ENCODE data around the gene ECHDC3. TPM values are rescaled to one million over a fixed set of nuclear protein-coding genes. Genes with fewer than 3 reads are reported as not detected.

ECHDC3 gene
- total and polyA plus RNA-seq, 2 of the 13 experiments (the other 11 are each of a cell fraction or from before 2014, with no cell fraction given): not detected

DNA sequence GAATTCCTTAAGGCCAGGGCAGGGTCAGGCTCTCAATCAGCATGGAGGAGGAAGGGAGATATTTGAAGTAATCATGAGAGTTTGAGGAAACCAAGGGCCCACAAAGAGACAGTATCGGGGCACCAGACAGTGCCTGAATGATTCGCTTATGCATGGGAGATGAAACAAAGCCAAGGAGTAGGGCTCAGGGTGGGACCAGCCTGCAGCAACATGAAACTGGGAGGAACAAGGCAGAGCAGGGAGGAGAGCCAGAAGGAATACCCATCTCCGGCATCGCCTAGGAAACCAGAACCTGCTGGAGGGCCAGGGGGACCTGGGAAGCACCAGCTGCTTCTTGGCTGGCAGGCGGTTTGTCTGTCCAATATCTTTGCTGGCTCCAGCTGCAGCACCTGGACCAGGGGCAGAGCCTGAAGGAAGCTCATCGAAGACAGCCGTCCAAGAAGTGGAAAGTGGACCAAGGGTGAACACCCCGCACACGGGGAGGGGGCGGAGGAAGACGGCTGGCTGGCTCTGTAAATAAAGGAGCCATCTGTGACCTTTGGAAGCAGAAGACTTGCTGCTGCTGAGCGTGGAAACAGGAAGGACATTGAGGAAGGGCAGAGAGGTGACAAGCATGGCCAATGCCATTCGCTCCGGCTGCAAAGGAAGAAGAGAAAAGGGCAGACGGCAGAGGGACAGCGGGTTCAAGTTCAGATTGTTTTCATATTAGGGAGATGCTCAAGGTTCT, 34.4 kb upstream of the ECHDC3 start (continued):
- TF ChIP-seq, protein P1, sequence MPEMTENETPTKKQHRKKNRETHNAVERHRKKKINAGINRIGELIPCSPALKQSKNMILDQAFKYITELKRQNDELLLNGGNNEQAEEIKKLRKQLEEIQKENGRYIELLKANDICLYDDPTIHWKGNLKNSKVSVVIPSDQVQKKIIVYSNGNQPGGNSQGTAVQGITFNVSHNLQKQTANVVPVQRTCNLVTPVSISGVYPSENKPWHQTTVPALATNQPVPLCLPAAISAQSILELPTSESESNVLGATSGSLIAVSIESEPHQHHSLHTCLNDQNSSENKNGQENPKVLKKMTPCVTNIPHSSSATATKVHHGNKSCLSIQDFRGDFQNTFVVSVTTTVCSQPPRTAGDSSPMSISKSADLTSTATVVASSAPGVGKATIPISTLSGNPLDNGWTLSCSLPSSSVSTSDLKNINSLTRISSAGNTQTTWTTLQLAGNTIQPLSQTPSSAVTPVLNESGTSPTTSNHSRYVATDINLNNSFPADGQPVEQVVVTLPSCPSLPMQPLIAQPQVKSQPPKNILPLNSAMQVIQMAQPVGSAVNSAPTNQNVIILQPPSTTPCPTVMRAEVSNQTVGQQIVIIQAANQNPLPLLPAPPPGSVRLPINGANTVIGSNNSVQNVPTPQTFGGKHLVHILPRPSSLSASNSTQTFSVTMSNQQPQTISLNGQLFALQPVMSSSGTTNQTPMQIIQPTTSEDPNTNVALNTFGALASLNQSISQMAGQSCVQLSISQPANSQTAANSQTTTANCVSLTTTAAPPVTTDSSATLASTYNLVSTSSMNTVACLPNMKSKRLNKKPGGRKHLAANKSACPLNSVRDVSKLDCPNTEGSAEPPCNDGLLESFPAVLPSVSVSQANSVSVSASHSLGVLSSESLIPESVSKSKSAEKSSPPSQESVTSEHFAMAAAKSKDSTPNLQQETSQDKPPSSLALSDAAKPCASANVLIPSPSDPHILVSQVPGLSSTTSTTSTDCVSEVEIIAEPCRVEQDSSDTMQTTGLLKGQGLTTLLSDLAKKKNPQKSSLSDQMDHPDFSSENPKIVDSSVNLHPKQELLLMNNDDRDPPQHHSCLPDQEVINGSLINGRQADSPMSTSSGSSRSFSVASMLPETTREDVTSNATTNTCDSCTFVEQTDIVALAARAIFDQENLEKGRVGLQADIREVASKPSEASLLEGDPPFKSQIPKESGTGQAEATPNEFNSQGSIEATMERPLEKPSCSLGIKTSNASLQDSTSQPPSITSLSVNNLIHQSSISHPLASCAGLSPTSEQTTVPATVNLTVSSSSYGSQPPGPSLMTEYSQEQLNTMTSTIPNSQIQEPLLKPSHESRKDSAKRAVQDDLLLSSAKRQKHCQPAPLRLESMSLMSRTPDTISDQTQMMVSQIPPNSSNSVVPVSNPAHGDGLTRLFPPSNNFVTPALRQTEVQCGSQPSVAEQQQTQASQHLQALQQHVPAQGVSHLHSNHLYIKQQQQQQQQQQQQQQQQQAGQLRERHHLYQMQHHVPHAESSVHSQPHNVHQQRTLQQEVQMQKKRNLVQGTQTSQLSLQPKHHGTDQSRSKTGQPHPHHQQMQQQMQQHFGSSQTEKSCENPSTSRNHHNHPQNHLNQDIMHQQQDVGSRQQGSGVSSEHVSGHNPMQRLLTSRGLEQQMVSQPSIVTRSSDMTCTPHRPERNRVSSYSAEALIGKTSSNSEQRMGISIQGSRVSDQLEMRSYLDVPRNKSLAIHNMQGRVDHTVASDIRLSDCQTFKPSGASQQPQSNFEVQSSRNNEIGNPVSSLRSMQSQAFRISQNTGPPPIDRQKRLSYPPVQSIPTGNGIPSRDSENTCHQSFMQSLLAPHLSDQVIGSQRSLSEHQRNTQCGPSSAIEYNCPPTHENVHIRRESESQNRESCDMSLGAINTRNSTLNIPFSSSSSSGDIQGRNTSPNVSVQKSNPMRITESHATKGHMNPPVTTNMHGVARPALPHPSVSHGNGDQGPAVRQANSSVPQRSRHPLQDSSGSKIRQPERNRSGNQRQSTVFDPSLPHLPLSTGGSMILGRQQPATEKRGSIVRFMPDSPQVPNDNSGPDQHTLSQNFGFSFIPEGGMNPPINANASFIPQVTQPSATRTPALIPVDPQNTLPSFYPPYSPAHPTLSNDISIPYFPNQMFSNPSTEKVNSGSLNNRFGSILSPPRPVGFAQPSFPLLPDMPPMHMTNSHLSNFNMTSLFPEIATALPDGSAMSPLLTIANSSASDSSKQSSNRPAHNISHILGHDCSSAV (CRISPR knock-in tag; IDR thresholded peaks at IDR 0.05; ENCODE audit: borderline replicate concordance): no peak
- TF ChIP-seq ZSCAN31 (CRISPR knock-in tag; IDR thresholded peaks at IDR 0.05; ENCODE audit: low read depth) (no peak), DNMT3B (CRISPR knock-in tag; conservative IDR thresholded peaks at IDR 0.05) (no peak), RARA (CRISPR knock-in tag; IDR thresholded peaks at IDR 0.05) (0 out of 2 replicates have a peak, but pooled peaks have one; percentile 18), ZNF530 (CRISPR knock-in tag; IDR thresholded peaks at IDR 0.05; ENCODE audit: low read depth) (no peak), ZSCAN22 (CRISPR knock-in tag; IDR thresholded peaks at IDR 0.05) (no peak), EED (CRISPR knock-in tag; IDR thresholded peaks at IDR 0.05) (no peak), CREB1 (IDR thresholded peaks at IDR 0.05) (no peak), CREB1 (CRISPR knock-in tag; IDR thresholded peaks at IDR 0.05) (no peak), RFXANK (CRISPR knock-in tag; IDR thresholded peaks at IDR 0.05) (no peak)
- TF ChIP-seq, protein P2, sequence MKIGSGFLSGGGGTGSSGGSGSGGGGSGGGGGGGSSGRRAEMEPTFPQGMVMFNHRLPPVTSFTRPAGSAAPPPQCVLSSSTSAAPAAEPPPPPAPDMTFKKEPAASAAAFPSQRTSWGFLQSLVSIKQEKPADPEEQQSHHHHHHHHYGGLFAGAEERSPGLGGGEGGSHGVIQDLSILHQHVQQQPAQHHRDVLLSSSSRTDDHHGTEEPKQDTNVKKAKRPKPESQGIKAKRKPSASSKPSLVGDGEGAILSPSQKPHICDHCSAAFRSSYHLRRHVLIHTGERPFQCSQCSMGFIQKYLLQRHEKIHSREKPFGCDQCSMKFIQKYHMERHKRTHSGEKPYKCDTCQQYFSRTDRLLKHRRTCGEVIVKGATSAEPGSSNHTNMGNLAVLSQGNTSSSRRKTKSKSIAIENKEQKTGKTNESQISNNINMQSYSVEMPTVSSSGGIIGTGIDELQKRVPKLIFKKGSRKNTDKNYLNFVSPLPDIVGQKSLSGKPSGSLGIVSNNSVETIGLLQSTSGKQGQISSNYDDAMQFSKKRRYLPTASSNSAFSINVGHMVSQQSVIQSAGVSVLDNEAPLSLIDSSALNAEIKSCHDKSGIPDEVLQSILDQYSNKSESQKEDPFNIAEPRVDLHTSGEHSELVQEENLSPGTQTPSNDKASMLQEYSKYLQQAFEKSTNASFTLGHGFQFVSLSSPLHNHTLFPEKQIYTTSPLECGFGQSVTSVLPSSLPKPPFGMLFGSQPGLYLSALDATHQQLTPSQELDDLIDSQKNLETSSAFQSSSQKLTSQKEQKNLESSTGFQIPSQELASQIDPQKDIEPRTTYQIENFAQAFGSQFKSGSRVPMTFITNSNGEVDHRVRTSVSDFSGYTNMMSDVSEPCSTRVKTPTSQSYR (CRISPR knock-in tag; IDR thresholded peaks at IDR 0.05; ENCODE audit: borderline replicate concordance): no peak

Measured in HepG2 (cell line).